ENCODE measurements around the gene SP140.
"Not testable (repeated sequence)": the region's sequence is repeated elsewhere in the genome, so short reads cannot be mapped to it uniquely, and the experiment has no call there.

SP140 gene

GRCh38 chr2:230295192-230295591, 69.7 kb downstream of the SP140 start:
- no peak for DNase-seq

GRCh38 chr2:230296917-230297316, 71.4 kb downstream of the SP140 start:
- no peak for DNase-seq

DNA sequence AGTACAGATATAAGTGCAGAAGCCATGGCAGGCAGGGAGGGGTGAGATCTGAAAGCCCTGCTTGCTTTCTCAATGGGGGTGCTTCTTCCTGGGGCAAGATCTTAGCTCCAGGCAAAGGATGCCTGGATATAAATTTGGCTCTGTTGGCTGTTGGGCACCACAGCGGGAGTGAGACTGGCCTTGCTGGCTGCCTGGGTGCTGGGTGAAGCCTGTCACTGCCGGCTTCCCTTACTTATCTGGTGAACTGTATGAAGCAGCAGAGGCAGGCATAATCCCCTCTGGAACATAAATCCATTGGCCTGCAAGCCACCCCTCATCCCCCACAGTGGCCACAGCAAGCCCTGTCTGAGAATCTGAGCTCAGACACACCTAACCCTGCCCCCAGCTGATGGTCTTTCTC, 74.1 kb downstream of the SP140 start:
- no peak for DNase-seq

DNA sequence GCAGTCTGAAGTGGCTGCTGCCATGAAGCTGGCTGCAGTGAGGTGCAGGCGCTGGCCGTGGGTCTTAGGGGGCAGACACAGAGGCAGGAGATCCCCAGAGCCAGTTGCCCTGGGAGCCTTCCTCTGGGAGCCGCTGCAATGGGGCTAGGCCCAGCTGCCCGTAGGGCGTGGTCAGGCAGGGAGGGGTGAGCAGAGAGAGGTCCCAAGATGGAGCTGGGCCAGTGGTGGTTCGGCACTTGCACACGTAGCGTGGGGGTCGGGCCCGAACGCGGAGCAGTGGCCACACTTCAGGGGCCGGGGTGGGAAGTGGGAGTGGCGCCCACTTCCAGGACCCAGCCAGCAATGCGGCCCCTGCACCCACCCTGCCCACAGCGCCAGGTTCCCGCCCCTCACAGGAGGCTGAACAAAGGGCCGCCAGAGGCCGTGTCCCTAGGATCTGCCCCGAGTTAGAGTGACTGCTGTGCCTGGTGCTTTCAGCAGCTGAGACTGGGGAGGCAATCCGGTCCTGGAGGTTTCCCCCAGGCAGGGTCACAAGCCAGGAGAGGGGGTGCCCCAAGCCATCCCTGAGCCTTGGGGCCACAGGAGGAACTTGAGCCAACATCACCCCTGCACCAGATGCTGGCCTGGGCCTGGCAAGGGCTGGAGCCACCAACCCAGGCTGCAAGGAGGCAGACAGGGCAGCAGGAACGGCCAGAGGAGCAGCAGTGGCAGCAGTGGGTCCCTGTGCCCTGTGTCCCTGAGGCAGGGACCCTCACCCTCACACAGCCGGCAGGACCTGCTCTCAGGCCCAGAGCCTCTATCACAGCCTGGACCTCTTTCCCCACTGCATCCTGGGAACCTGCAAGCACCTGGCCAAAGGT, 80.1 kb downstream of the SP140 start:
- DNase-seq = no peak

DNA sequence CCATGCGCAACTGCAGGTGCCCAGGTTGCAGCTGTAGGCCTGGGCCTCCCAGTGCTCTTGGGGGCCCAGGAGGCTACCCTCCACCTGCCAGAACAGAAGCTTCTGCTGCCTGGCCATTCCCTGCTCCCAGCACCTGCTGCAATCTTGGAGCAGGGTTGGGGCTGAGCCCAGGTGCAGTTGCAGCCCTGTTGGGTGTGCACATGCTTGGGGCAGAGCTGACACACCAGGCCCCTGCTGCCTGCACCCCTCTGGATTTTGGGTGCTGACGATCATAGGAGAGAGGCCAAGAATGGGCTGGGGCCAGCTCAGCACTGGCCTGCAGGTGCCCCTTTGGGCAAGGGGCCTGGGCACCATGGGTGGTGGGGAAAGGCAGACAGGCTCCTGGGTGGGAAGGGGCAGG, 80.9 kb downstream of the SP140 start:
- no peak for DNase-seq

GRCh38 chr2:230307485-230307884, 81.9 kb downstream of the SP140 start:
- DNase-seq = no peak

GRCh38 chr2:230308402-230309000, 83.0 kb downstream of the SP140 start:
- no peak for DNase-seq

GRCh38 chr2:230310792-230311191, 85.3 kb downstream of the SP140 start:
- DNase-seq = not testable (repeated sequence)

DNA sequence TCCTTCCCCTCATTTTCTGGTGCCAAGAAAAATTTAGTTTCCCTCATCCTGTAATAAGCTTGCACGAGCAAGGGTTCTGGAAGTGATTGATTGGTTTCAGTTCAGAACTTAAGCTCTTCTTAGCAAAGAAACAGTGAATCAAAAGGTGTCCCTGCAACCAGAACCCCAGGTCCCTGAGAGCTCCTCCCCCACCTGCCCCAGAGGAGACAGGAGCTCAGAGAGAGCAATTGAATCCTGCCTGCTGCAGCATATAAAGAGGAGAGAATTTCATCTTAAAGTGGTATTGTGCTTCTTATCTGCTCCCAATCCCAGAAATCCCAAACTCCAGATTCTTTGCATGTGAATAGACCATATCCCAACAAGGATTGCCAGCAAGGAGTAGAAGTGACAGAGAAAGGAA, 86.1 kb downstream of the SP140 start:
- not testable (repeated sequence) for DNase-seq

DNA sequence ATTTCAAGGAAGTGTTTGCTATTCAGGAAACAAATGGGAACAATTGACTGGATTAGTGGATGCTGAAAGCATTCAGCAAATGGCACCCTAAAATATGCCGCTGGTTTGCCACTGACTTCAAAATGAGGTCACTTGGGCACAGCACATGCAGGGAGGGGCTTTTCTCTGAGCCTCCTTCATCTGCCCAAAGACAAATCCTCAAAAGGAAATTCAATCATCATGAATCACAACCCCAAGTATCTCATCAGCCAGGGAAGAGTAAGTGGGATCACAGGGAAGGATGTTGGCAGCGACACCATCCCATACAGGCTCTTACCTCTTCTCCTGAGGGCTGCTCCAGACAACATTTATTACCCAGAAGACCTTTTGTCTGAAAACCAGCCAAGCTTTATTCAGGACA, 87.1 kb downstream of the SP140 start:
- DNase-seq = peak; percentile 53

DNA sequence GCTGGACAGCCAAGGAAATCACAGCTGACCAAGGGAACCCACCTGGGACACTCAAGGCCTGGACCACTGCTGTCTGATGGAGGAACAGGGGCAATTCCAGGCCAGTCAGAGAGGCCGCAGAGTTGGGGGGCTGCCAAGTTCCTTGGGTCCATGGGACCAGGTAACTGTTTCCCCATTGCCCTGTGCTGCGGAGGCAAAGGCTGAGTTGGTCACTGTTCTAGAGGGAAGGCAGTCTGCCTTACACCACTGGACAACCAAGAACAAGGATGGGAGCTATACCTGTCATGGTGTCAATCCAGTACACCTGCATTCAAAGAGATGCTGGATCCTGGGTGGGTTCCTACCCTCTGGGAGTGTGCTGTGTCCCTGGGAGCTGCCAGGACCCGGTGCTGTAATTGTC, 91.8 kb downstream of the SP140 start:
- DNase-seq = no peak

DNA sequence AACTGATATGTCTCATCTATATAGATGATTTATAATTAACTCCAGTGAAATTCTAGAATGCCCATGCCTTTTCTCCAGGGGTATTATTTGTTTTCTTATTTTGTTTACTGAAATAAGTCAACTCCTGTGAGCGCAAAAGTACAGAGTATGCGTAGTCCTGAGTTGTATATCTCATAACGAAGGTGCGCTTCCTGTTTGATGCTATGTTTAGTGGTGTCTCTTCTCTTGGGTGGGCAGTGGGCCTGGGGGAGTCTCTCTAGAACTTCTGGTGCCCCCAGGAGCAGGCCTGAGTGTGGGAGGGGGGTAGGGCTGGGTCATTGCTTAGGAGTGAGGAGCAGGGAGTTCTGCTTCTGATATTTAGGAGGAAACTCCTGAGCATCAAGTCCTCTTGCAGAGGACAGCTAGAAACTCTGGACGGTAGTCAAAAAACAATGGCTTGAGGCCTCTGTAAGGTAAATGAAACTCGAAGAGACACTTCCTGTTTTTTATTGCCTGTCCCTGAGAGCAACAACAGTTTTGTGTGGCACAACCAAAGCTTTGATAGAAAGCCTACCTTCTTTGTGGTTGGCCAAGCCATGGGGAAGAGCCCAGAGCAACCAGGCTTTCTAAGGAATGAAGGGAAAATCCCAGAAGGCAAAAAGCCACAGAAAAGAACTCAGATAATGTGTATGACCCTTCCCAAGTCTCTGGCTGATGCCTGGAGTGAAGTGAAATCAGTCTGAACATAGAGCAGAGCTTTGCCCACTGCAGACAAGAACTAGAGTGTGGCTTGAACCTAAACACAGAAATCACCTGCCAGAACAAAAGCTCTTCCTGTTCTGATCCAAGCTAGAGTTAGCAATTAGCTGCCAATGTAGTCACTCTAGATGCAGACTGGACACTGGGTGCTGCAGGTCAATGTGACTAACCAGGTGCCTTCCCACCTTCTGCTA, 92.9 kb downstream of the SP140 start:
- no peak for DNase-seq

DNA sequence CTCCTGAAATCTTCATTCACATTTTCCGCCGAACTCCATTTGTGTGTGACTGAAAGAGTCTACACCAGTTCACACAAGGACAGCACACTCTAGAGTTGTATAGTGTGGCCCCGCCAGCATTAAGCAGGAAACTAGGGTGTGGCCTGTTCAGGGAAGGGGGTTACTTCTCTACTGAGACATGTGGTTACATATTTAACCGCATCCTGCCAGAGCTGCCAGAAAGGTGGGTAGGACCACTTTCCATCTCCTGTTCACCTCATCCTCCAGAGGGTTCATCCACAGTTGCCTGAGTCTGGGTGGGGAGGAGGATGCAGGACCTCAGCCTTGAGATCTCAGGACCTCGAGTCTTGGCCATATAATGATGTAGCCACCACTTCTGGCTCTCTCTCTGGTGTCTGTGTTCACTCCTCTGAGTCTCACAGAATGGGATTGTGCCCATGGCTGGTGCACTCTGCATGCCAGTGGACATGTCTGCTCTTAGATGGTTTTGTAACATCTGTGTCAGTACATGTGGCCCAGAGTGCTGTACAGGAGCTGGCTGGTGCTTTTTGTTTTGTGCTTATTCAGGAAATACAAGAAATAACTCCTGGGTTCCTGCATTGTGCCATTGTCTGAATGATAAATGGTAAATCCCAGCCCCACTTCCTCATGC, 93.8 kb downstream of the SP140 start:
- no peak for DNase-seq

GRCh38 chr2:230321031-230321430, 95.5 kb downstream of the SP140 start:
- no peak for DNase-seq

GRCh38 chr2:230322561-230323384, 97.2 kb downstream of the SP140 start:
- no peak for DNase-seq

DNA sequence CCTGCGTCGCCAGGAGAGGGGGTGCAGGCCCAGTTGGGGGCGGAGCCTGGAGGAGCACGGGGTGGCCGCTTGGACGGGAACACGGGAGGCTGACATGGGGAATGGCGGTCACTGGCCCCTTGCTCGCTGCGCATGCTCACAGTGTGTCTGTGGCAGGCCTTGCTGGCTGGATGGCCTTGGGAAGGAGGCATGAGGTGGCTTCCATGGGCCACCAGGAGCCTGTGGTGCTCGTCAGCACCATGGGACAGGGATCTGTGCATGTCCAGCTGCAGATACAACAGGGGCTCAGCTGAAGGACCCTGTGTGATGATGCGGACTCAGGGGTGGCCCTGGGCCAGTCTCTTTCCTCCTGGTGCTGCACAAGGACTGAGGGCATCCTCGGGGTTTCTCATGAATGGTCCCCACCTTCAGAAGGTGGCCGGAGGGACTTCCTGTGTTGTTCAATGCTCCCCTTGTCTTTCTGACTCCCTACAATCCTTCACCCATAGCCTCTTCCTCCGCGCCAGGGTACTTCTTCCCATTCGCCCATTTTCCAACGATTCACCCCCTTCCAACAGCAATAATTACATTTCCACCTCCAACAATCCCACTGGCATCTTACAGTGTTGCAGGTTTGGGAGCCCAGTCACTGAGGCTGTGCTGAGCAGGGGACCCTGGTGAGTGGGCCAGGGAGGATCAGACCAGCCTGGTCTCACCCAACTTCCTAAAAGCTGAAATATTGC, 98.0 kb downstream of the SP140 start:
- DNase-seq = no peak

DNA sequence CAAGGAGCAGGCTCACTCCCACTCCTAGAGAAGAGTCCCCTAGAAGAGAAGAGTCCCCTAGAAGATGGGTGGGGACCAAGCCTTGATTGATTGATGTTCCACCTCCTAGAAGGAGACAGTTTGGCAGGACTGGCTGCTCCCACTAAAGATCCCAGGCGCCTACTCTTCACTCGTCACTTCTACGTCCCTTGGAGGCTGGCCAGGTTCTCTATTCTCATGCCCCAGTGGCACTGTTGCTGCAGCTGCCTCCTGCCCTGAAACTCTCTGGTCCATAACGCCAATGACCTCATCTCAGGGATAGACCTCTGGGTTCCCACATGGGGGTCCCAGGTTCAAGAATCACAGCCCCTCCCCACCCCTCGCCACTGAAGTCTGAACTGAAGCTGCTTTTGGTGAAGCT, 99.0 kb downstream of the SP140 start:
- DNase-seq = no peak

DNA sequence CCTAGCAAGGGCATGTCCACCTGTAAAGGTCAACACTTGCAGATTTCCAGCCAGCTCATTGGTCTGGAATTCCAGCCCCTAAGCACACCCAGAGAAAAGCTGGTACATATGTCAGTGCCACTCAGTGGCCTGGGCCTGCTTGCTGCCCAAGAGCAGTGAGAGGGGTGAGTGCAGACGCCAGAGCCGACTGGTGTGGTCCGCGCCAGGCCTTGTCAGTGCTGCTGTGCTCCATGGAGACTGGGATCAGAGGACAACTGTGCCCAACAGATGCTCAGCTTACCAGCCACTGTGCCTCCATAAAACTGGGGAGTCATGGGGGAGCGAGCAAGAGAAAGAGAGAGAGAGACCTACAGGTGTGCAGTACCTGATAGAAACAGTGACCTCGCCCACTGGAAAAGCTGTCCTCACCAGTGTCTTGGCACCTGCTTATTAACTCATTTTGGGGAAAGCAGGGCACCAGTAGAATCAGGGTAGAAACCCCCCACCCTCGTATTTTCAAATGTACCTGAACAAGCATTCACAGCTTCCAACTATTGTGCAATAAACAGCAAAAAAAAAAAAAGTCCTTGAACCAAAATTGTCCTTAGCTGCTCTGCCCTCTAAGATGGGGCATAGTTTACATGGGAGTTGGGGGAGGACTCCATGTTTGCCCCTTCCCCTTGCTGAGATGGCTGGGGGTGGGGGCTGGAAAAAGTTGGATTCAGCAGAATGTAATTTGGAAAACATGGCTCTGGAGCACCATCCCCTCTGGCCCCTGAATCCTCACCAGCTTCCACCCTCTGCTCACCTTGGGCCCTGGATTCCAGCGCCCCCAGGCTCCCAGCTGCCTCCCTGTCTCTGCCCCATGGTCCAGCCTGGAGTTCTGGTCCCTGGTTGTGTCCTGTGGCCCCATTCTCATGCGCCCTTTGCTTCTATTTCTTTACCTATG, 100.0 kb downstream of the SP140 start:
- DNase-seq = no peak

- DNase-seq = peak; percentile 84
Measured at GRCh38 chr2:230326453-230327417, 101.2 kb downstream of the SP140 start, which contains the start of gene SP140L. SP140L (plus strand) TSS chr2:230327193; CDS start chr2:230327270, 77 bp downstream.
